ENCODE data around the gene CDH9. TPM values are rescaled to one million over a fixed set of nuclear protein-coding genes. Genes with fewer than 3 reads are reported as not detected.

Gene CDH9
- total RNA-seq, 1 donor from 2014 or later: not detected

DNA sequence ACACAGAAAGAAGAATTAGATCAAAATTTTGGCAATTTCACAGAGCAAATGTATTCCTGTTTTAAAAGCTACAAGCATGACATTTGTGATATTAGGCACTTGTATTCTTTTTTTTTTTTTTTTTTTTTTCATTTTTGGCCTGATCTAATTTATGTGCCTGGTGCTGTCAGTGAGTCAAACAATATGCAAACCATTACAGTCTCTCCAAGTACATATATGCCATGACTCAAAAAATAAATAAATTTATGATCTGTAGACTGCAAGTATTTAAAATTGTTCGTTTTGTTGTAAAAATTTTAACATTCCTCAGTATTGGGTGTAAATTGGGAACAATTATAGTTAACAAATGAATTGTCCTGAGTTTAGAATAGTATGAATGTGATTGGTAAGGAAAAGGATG is 51.4 kb downstream of the CDH9 start:
- no peak for ATAC-seq
- intact Hi-C loops (cut with micrococcal nuclease): no loop called here
- DNase-seq: no peak

DNA sequence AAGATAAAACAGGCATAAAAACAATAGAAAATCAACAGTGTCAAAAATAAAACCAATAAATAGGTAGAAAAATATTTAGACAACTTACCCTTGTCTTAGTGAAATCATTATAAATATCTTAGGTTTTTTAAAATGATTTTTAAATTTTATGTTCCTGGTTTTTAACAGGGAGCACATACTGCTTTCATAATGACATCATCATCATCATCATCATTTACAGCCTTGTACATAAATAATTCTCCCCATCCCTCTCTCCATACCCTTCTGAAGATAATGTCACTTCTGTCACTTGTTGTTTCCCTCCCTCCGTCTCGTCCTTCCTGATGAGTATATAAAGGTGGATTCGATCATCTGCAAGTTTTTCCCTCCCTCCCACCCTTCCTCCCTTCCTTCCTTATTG is 56.6 kb downstream of the CDH9 start:
- intact Hi-C loops (cut with micrococcal nuclease): no loop called here
- ATAC-seq (no peak), DNase-seq (no peak)

DNA sequence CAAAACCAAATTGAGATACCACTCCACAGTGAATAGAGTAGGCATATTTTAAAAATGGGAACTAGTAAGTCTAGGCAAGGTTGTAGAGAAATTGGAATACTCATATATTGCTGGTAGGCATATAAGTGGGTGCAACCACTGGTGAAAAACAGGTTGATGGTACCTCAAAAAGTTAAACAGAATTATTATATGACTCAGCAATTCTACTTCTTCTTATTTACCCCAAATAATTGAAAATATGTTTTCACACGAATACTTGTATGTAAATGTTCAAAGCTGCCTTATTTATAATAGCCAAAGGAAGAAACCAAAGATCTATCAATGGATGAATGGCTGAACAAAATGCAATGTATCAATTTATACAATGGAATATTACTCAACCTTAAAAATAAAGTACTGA is 79.1 kb downstream of the CDH9 start:
- no peak for ATAC-seq
- intact Hi-C loops (cut with micrococcal nuclease): no loop called here
- DNase-seq: no peak

DNA sequence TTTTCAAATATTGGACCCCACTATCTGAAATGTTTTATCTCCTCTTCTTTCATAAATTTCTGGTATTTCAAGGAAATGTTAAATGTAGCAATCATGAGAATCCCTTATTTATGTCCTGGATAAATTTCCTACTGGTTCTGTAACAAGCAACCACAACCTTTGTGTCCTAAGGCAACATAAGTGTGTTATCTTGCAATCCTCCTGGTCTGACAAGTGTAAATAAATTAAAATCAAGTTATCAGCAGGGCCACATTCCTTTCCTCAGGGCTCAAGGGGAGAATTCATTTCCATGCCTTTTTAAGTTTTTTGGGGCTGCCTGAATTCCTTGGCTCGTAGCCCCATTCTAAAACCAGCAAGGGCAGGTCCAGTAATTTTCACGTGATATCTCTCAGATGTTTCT is 83.2 kb downstream of the CDH9 start:
- intact Hi-C loops (cut with micrococcal nuclease): no loop called here
- ATAC-seq: no peak
- no peak for DNase-seq

DNA sequence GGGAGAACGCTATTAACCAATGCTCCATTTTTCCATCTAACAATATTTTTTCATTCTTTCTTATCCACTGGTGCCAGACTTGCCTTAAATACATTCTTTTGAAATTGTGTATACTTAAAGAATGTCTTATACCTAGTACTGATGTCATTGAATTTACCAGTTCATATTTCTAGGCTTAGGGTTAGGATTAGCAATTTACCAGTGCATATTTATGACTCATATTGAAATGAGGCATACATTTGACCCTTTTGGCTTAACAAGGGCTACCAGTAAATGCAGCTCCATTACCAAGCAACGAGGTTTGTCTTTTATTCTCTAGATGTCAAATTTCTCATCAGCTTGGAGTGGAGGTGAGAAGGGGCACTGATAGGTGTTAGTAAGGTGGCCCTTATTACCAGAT is 89.5 kb downstream of the CDH9 start:
- intact Hi-C loops (cut with micrococcal nuclease): no loop called here
- no peak for DNase-seq
- ATAC-seq: no peak

DNA sequence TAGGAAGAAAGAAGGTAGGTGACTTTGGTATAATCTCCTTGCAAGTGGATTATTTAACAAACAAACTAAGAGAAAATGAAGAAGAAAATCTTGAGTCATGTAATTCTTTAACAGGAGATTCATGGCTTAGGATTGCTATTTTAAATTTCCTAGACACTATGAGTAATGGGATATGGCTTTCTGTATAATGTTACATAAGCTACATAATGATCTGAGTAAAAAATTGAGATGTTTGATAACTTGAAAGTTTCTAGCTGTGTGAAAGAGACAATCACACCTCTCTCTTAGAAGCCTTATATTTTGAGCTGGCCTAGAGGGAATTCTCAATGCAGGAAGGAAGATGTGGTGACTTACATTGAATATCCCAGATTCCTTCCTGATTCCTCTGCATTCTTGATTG is 92.5 kb downstream of the CDH9 start:
- DNase-seq (no peak), ATAC-seq (no peak)
- intact Hi-C loops (cut with micrococcal nuclease): no loop called here

DNA sequence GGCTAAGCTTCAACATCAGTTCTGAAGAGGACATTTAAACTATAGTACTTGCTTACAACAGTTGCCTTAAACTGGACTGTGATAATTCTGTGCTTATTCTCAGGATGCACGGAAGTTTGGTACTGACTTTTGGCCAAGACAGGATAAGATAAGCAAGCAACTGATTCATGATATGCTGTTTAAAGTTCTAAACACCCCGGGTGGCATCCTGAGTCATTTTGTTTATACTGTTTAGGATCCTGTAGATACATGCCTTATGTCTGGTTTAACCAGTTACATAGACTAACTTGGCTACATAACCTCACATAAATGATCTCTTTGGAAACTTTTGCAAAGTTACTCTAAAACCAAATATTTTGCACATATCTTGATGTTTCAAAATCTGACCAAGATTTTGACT is 95.9 kb downstream of the CDH9 start:
- intact Hi-C loops (cut with micrococcal nuclease): no loop called here
- no peak for DNase-seq
- ATAC-seq: no peak

DNA sequence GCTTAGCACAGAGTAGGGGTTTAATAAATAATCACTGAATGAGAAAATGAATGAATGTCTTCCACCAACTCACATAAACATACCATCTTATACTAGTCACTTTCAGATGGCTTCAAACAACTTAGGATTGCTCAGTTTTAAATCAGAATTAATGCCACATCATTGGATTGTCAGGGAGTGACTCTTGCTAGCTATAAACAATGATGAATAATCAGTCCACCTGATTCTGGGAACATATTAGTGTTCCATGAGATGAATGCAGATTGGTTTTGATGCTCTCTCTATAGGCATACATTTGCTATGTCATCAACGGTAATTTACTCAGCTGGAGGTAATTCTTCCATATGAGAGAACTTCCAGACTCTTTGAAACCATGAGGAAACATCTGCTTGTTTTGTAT is 97.4 kb downstream of the CDH9 start:
- DNase-seq (no peak), ATAC-seq (no peak)
- intact Hi-C loops (cut with micrococcal nuclease): no loop called here

DNA sequence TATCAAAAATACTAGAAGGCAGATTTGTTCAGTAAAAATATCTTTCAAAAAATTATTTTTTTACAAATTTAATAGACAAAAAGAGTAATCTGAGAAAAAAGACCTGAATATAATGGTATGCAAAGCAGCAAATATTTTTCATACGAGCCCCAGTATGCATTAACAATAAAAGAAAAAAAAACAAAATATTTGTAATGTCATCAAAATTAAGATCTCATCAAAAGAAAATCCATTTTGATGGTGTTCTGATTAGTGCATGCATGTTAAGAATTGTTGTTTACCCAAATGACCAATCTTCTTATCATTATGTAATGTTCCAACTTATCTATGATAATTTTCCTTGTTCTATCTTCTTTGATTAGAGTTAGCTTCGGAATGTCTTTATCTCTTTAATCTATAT is 106.1 kb downstream of the CDH9 start:
- intact Hi-C loops (cut with micrococcal nuclease): no loop called here
- no peak for ATAC-seq

DNA sequence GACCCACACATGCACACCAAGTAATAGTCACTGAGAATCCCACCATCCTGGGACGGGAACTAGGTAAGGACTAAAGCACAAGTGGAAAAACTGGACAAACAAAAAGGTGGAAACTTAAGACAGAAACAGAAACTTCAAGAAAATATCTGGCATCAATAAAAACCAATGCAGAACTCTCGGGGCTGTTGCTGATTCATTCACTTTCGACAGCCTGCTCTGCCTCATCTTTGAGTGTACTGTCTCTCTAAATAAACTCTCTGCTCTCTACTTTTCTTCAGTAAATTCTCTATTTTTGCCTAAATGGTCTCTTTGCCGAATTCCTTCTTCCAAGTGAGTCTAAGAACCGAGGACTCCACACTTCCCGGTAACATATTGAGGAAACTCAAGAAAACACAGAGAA is 116.9 kb downstream of the CDH9 start:
- intact Hi-C loops (cut with micrococcal nuclease): no loop called here
- DNase-seq (no peak), ATAC-seq (no peak)

More for the DNA sequence above, 106.1 kb downstream of the CDH9 start:
- DNase-seq: no peak

DNA sequence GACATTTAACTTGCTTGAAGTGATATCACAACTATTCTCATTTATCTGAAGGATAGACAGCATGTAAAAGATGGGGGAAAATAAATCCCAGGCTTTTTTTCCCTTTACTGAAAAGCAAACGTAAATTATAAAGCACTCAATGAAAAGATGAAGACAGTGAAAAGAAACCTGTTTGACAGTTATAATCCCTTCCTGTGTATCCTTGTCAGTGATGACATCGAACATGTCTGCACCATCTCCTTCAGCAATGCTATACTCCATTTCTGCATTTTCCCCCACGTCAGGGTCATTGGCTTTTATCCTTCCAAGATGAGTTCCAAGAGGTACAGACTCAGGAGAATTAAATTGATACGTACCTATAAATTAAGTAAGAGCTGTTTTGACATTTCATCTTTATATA is 134.9 kb downstream of the CDH9 start:
- intact Hi-C loops (cut with micrococcal nuclease): no loop called here
- no peak for ATAC-seq
- no peak for DNase-seq

DNA sequence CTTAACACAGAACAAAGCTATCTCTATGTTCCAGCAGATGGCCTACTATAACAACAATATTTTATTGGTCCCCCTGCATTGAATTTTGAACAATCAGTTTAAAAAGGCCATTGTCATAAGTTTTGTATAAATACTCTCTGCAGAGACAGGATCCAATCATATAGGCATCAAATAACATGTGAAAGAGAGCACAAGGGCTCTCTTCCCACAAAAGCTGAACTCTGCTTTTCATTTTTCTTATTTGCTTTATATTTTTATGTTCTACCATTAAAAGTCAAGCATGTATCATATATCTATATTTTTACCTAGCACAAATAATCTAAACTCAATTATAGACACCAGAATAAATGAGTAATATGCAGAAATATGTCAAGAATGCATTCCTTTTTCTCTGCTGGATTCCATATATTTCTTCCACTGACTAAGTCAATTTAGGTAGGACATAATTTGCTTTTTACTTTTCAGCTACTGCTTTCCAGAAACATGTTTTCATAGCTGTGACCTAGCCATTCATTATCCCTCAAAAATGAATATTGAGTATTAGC is 143.6 kb downstream of the CDH9 start:
- ATAC-seq (no peak), DNase-seq (no peak)
- intact Hi-C loops (cut with micrococcal nuclease): no loop called here

DNA sequence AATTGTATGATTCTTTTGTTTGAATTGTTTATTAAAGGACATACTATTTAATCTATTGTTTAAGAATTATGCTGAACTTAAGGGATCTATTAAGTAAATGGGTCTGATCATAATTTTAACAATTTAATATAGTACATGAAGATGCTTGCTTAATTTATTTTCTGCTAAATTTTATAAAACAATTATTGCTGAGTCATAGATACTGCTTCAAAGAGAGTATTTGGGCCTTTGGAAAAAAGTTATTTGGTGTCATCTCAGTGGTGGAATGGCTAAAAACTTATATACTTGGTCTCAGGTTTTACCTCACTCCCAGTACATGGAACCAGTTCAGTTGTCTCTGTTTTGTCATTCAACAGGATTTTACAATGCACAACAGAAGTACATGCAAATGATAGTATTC is 145.3 kb downstream of the CDH9 start:
- ATAC-seq (no peak), DNase-seq (no peak)
- intact Hi-C loops (cut with micrococcal nuclease): no loop called here

DNA sequence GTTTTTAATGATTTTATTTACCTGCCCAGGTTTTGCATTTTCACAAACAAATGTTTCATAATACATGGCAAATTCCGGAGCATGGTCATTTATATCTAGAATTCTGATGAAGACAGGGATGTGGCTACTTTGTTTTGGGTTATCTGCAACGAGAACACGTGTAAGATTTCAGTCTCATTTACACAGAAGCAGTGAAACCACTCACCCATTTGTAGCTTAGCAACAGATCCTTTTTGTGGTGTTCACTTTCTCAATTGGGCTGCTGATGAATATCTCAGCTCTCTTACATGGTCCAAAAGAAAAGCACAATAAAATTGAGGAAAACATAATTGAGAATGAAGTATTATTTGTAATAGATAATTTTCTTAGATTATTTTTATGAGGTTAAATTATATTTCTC is 148.6 kb downstream of the CDH9 start:
- DNase-seq: no peak
- ATAC-seq: no peak
- intact Hi-C loops (cut with micrococcal nuclease): no loop called here

DNA sequence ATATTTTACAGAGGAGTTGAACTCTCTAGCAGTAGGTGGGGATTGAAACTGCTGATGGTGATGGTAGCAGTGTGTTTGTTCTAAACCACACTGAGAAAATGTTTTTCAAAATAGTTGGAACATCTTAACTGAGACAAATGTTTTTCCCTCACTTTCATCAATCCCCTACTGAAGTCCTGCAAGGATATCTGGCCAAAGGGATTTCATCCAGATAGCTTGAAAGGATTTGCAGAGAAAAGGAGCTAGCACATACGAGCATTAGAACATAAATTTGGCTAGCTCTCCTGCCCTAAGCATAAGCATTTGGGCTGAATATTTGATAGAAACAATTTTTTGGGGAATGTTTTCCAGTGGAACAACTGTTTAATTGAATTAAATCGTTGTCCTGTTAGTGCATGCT is 153.9 kb downstream of the CDH9 start:
- ATAC-seq: no peak
- intact Hi-C loops (cut with micrococcal nuclease): no loop called here

DNA sequence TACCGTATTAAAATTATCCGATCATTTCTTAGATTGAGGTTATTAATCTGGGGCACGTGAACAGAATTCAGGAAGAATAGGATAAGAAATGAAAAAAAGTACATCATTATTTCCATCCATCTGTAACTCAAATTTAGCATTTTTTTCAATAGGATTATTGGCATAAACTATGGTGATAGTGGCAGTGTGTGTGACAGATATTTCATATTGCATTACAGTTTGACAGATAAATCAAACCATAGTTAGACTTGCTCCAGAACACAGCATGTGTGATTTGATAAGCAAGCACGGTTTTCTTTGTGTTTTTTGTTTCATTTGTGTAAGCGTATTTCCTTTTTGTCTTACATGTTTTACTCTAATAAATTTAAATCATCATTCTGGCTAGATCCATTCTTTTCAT is 155.0 kb downstream of the CDH9 start:
- intact Hi-C loops (cut with micrococcal nuclease): no loop called here
- ATAC-seq (no peak), DNase-seq (no peak)

More for the DNA sequence above, 153.9 kb downstream of the CDH9 start:
- DNase-seq: no peak

DNA sequence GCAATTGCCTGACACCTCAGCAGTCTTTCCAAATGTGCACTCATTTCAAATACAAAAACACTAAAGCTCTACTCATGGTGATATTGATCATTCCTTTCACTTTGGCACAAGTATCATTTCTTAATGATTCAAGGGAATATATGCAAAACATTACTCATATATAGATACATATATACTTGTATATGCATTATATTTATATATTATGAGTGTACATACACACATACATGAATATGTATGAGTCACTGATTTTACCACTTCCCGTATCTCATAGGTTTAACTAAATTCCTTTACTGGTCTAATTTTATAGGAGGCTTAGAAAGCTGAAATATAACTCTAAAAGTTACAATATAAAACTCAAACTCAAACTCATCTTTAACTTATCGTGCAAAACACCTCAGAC is 156.5 kb downstream of the CDH9 start:
- ATAC-seq (no peak), DNase-seq (no peak)
- intact Hi-C loops (cut with micrococcal nuclease): no loop called here

DNA sequence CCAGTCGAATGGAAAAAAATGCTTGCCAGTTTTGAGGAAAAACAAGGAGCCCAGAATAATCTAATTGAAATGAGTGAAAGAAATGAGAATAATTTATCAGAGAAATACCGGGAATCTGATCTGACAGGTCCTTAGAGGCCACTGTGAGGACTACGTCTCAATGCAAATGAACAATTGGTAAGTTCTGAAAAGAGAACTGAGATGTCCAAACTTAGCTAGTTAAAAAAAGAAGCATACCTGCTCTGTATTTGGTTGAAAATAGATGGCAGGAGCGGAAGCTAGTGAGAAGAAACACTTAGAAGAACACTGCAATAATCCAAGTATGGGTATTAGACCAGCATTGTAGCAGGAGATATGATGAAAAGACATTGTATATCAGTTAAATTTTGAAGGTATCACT is 161.2 kb downstream of the CDH9 start:
- DNase-seq: no peak
- ATAC-seq: no peak
- intact Hi-C loops (cut with micrococcal nuclease): no loop called here

DNA sequence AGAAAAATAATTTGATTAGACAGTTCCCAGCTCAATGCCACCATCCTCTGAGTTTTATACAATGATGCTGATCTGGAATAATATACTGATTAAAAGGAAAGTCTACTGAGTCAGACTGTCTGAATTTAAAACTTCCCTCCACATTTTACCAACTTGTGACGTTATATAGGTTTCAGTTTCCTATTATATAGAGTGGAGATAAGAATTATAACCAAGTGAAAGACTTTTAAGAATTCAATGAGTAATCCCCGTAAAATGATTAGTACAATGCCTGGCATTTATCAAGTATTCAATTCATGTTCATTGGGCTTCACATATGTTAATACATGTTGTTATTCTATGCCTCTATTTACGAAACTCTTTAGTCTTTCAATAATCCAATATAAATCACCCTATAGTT is 166.0 kb downstream of the CDH9 start:
- intact Hi-C loops (cut with micrococcal nuclease): no loop called here
- ATAC-seq (no peak), DNase-seq (no peak)

DNA sequence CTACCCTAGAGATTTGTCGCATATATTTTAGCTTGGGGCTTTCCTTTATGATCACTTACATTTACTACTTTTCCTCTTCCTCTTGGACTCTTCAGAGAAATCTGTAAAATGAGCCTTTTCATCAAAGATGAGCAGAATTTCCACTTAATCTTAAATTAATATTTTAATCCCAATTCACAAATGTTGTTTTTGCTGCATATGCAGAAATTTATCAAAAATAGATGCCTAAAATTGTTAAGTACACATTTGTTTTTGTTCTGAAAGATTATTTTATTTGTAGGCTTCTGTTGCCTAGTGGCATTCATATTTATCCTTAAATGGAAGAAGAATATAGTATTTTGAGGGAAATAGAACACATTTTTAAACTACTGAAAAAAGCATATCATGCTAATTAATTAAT is 168.6 kb downstream of the CDH9 start:
- intact Hi-C loops (cut with micrococcal nuclease): no loop called here
- DNase-seq (no peak), ATAC-seq (no peak)

DNA sequence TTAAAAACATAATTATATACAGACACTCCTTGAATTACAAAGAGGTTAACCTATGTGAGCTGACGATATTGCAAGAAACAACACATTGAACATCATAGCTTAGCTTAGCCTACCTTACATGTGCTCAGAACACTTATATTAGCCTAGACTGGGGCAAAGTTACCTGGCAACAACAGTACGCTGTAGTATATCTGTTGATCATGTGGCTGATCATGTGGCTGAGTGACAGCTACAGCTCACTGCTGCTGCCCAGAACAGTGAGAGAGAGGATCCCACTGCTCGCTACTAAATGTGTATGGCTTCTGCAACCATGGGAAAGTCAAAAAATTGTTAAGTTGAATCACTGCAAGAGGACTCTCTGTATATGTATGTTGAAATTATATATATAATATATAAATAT is 169.9 kb downstream of the CDH9 start:
- intact Hi-C loops (cut with micrococcal nuclease): no loop called here
- DNase-seq: no peak
- no peak for ATAC-seq

DNA sequence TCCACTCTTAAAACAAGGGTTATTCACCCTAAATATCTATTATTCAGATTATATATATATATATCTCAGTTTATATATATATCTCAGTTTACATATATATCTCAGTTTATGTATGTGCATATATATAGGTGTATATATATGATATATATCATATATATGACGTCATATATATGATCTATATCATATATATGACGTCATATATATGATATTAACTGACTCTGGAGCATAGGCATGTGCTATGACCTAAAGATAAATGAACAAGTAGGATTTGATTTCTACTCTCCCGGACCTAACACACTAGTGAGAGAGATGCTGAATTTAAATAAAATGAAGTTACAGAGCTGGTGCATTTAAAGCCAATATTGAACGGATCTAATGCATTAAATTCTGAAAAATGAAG is 174.3 kb downstream of the CDH9 start:
- DNase-seq (no peak), ATAC-seq (no peak)
- intact Hi-C loops (cut with micrococcal nuclease): no loop called here
